T-cell (primary cell): Measurements from ENCODE around the gene JMJD8. TPM values are rescaled to one million over a fixed set of nuclear protein-coding genes. Genes with fewer than 3 reads are reported as not detected.
A peak's percentile ranks its signal among the peaks of the same experiment; 100 is the strongest.

Experiments used
- ATAC-seq, 4 experiments: fragments of 200-7000 bp in 3 of 4; fragments of 150-1000 bp in 1 of 4; cut with Tn5 transposase; replicated peaks in 1 of 4; 1 replicate in 3 of 4; 2 replicates in 1 of 4; pipeline ENCODE4 v1.10.0; 2021; ENCODE audit warnings: moderate library complexity in 3 of 4, mild to moderate bottlenecking in 2 of 4, moderate number of reproducible peaks in 1 of 4
- CTCF ChIA-PET, 2 donors: fragments of 300-600 bp; sonication (Branson Sonifier 250); formaldehyde crosslinking; loops; one replicate each; lab custom pipeline; 2022; ENCODE audit warnings: antibody characterized with exemption in 2 of 2; lab: Charles Lee
- POLR2A ChIA-PET, 2 donors: fragments of 300-600 bp; sonication (Branson Sonifier 250); formaldehyde crosslinking; loops; one replicate each; lab custom pipeline; 2022; ENCODE audit warnings: antibody characterized with exemption in 2 of 2; lab: Charles Lee
- DNase-seq, 35 experiments: peaks; one replicate each; pipeline versions ENCODE4 v3.0.0 to v3.0.0-alpha.2; 2013 to 2023
- H3K27ac ChIP-seq: one replicate; pipeline ENCODE4 v1.5.1; 2013; ENCODE audit warnings: low read length
- H3K27me3 ChIP-seq, 2 experiments: replicated peaks in 1 of 2; 1 replicate in 1 of 2; 2 replicates in 1 of 2; pipeline versions ENCODE4 v1.6.1 to v1.7.0; 2013; ENCODE audit warnings: low read length in 1 of 2, mixed read lengths in 1 of 2; ENCODE audit not compliant: control insufficient read depth in 2 of 2, insufficient read depth in 2 of 2; ENCODE audit errors: extremely low read depth in 1 of 2
- H3K36me3 ChIP-seq, 2 donors: 1 replicate in 1 of 2; 2 replicates in 1 of 2; pipeline versions ENCODE4 v1.6.1 to v1.7.0; 2013; ENCODE audit warnings: low read length in 1 of 2; ENCODE audit not compliant: control insufficient read depth in 2 of 2, insufficient read depth in 1 of 2; ENCODE audit errors: extremely low read depth in 1 of 2
- H3K4me1 ChIP-seq, 2 experiments: 1 replicate in 1 of 2; 2 replicates in 1 of 2; pipeline versions ENCODE4 v1.6.1 to v1.7.0; 2013; ENCODE audit warnings: low read length in 2 of 2, mixed read lengths in 1 of 2; ENCODE audit not compliant: insufficient read depth in 2 of 2, control insufficient read depth in 1 of 2; ENCODE audit errors: extremely low read depth in 1 of 2
- H3K4me3 ChIP-seq, 2 donors: 1 replicate in 1 of 2; 2 replicates in 1 of 2; pipeline versions ENCODE4 v1.5.1 to v1.7.0; 2013; ENCODE audit warnings: mild to moderate bottlenecking in 2 of 2, low read length in 1 of 2, moderate library complexity in 1 of 2; ENCODE audit not compliant: control insufficient read depth in 1 of 2; ENCODE audit errors: extremely low read depth in 1 of 2
- H3K9me3 ChIP-seq: 2 replicates; pipeline ENCODE4 v1.7.0; 2013
- H3K27ac Mint-ChIP-seq, 2 donors: one replicate each; pipeline ENCODE4 v1.8.0; 2020 to 2021; ENCODE audit warnings: mild to moderate bottlenecking in 2 of 2, mixed read lengths in 2 of 2
- H3K27me3 Mint-ChIP-seq, 2 donors: one replicate each; pipeline ENCODE4 v1.8.0; 2021 to 2022; ENCODE audit warnings: mixed read lengths in 2 of 2
- H3K36me3 Mint-ChIP-seq: one replicate; pipeline ENCODE4 v1.8.0; 2021; ENCODE audit warnings: mixed read lengths
- H3K4me1 Mint-ChIP-seq, 3 donors: one replicate each; pipeline ENCODE4 v1.8.0; 2020 to 2022; ENCODE audit warnings: mixed read lengths in 3 of 3, mild to moderate bottlenecking in 1 of 3
- H3K4me3 Mint-ChIP-seq, 3 donors: one replicate each; pipeline ENCODE4 v1.8.0; 2020 to 2022; ENCODE audit warnings: mild to moderate bottlenecking in 3 of 3, mixed read lengths in 3 of 3, moderate library complexity in 3 of 3
- H3K9me3 Mint-ChIP-seq, 3 donors: one replicate each; pipeline ENCODE4 v1.8.0; 2020 to 2022; ENCODE audit warnings: mixed read lengths in 3 of 3
- WGBS: methylation state at CpG from one replicate; pipeline ENCODE4 v1.1.5; 2013; ENCODE audit warnings: missing lambda C conversion rate; ENCODE audit not compliant: insufficient coverage; 5-methylcytosine and 5-hydroxymethylcytosine counted together
- total RNA-seq, 35 experiments: library from RNA in 6 of 35; stranded (reverse) in 6 of 35; fragments of 120-200 nt in 1 of 35; gene quantifications; one replicate each; pipeline versions ENCODE4 v1.2.1 to v1.2.4 and lab custom pipeline; 2013 to 2026

The JMJD8 gene
- 10 to 100 TPM; 27.3 to 54.4 (median 49.1) TPM for total RNA-seq
- 22.7 TPM for total RNA-seq (2013)
- total RNA-seq (lab: John Stamatoyannopoulos, UW), result 28.9 to 66.0 (median 42.1) reads per million in 29 experiments

GRCh38 chr16:684071-684794 lies at the start of gene JMJD8:
JMJD8 (minus strand) TSS chr16:684334; CDS start chr16:684319, 15 bp downstream.
- H3K36me3 Mint-ChIP-seq, result peaks cover 4% of the 10 kb centered on the region
- peak within 1 kb of the TSS; percentile 75 for H3K27ac ChIP-seq
- DNase-seq (peak; percentile 85 to 97 (median 91)), ATAC-seq (peak; percentile 60 to 76 (median 66))
- no peaks in the 10 kb centered on the region for H3K27me3 Mint-ChIP-seq
- peaks cover 3 to 67% of the 10 kb centered on the region in 2 experiments for H3K4me1 ChIP-seq
- peak within 1 kb of the TSS; percentile 62 for H3K4me3 ChIP-seq
- peak within 1 kb of the TSS; percentile 65 to 66 for H3K27ac Mint-ChIP-seq
- ChIA-PET POLR2A (no interaction called here), CTCF (no interaction called here)
- no peaks in the 10 kb centered on the region for H3K9me3 ChIP-seq
- H3K4me3 Mint-ChIP-seq, result peak within 1 kb of the TSS; percentile 69 to 79 (median 77)
- H3K36me3 ChIP-seq, result peaks cover 8 to 28% of the 10 kb centered on the region in 2 donors
- H3K4me1 Mint-ChIP-seq, result peaks cover 12 to 45% (median 41%) of the 10 kb centered on the region in 3 donors
- H3K27me3 ChIP-seq, result no peaks in the 10 kb centered on the region
- WGBS, result 3% methylated on average over 91 of the region's 91 CpGs
- no peaks in the 10 kb centered on the region for H3K9me3 Mint-ChIP-seq

GRCh38 chr16:733382-734207 lies 49.5 kb upstream of the JMJD8 start:
- H3K27me3 Mint-ChIP-seq, result no peaks in the 10 kb centered on the region
- DNase-seq, result peak in 7 of 35 experiments; percentile 34 to 61 (median 45)
- no peaks in the 10 kb centered on the region for H3K9me3 Mint-ChIP-seq

GRCh38 chr16:732936-733335 lies 48.8 kb upstream of the JMJD8 start:
- H3K27me3 ChIP-seq, result no peaks in the 10 kb centered on the region
- H3K36me3 Mint-ChIP-seq, result peaks cover 12% of the 10 kb centered on the region
- H3K4me1 Mint-ChIP-seq, result peaks cover 0 to 5% (median 3%) of the 10 kb centered on the region in 3 donors
- no peak overlapping the region for H3K4me3 ChIP-seq
- H3K4me1 ChIP-seq, result peaks cover 0 to 7% of the 10 kb centered on the region in 2 experiments
- CTCF ChIA-PET, result no interaction called here
- no peak overlapping the region for H3K27ac ChIP-seq
- DNase-seq, result no peak
- H3K27me3 Mint-ChIP-seq, result no peaks in the 10 kb centered on the region
- no peak overlapping the region for H3K27ac Mint-ChIP-seq
- H3K4me3 Mint-ChIP-seq, result no peak overlapping the region
- no peaks in the 10 kb centered on the region for H3K9me3 Mint-ChIP-seq
- no peak for ATAC-seq
- H3K9me3 ChIP-seq, result no peaks in the 10 kb centered on the region
- POLR2A ChIA-PET, result no interaction called here
- peaks cover 23 to 45% of the 10 kb centered on the region in 2 donors for H3K36me3 ChIP-seq
- WGBS, result 93% methylated on average over 12 of the region's 13 CpGs

More at GRCh38 chr16:733382-734207, 49.5 kb upstream of the JMJD8 start:
- H3K36me3 ChIP-seq, result peaks cover 23 to 47% of the 10 kb centered on the region in 2 donors
- H3K9me3 ChIP-seq, result no peaks in the 10 kb centered on the region
- H3K4me3 ChIP-seq, result no peak overlapping the region
- H3K4me3 Mint-ChIP-seq, result no peak overlapping the region
- 93% methylated on average over 30 of the region's 34 CpGs for WGBS
- POLR2A ChIA-PET, result no interaction called here
- H3K4me1 ChIP-seq, result peaks cover 0 to 4% of the 10 kb centered on the region in 2 experiments
- peak in 3 of 4 experiments; percentile 47 to 61 (median 49) for ATAC-seq
- peaks cover 12% of the 10 kb centered on the region for H3K36me3 Mint-ChIP-seq
- CTCF ChIA-PET, result no interaction called here
- peaks cover 0 to 6% (median 4%) of the 10 kb centered on the region in 3 donors for H3K4me1 Mint-ChIP-seq
- H3K27ac ChIP-seq, result no peak overlapping the region
- H3K27ac Mint-ChIP-seq, result no peak overlapping the region
- H3K27me3 ChIP-seq, result no peaks in the 10 kb centered on the region

GRCh38 chr16:732332-732731 lies 48.2 kb upstream of the JMJD8 start:
- Histone ChIP-seq H3K27ac (no peak overlapping the region), H3K4me3 (no peak overlapping the region), H3K27me3 (no peaks in the 10 kb centered on the region), H3K4me1 (peaks cover 0 to 12% of the 10 kb centered on the region in 2 experiments), H3K9me3 (no peaks in the 10 kb centered on the region), H3K36me3 (peaks cover 23 to 42% of the 10 kb centered on the region in 2 donors)
- ATAC-seq, result no peak
- WGBS, result 99% methylated on average over 10 of the region's 12 CpGs
- ChIA-PET CTCF (no interaction called here), POLR2A (no interaction called here)
- no peak overlapping the region for H3K27ac Mint-ChIP-seq
- H3K36me3 Mint-ChIP-seq, result peaks cover 9% of the 10 kb centered on the region
- H3K4me1 Mint-ChIP-seq, result peaks cover 0 to 2% (median 0%) of the 10 kb centered on the region in 3 donors
- no peak for DNase-seq
- no peaks in the 10 kb centered on the region for H3K9me3 Mint-ChIP-seq
- H3K4me3 Mint-ChIP-seq, result no peak overlapping the region
- no peaks in the 10 kb centered on the region for H3K27me3 Mint-ChIP-seq

- DNase-seq, result no peak
- ChIA-PET CTCF (interaction anchor here in 1 of 2 donors (0.5 to 0.9 kb wide), 2 partner anchors 11 to 18 kb away, joined by 3 to 4 read pairs; no protein-coding TSS in a partner anchor), POLR2A (no interaction called here)
- H3K9me3 Mint-ChIP-seq, result no peaks in the 10 kb centered on the region
- no peaks in the 10 kb centered on the region for H3K27me3 Mint-ChIP-seq
- H3K9me3 ChIP-seq, result no peaks in the 10 kb centered on the region
- H3K4me1 ChIP-seq, result peaks cover 0 to 24% of the 10 kb centered on the region in 2 experiments
- no peak overlapping the region for H3K4me3 Mint-ChIP-seq
- no peak for ATAC-seq
- peaks cover 14 to 30% of the 10 kb centered on the region in 2 donors for H3K36me3 ChIP-seq
- peaks cover 5% of the 10 kb centered on the region for H3K36me3 Mint-ChIP-seq
- H3K4me1 Mint-ChIP-seq, result peaks cover 0 to 5% (median 4%) of the 10 kb centered on the region in 3 donors
- H3K4me3 ChIP-seq, result no peak overlapping the region
- H3K27ac ChIP-seq, result no peak overlapping the region
- WGBS, result 86% methylated on average over 15 of the region's 22 CpGs
- H3K27me3 ChIP-seq, result peaks cover 0 to 3% of the 10 kb centered on the region in 2 experiments
- H3K27ac Mint-ChIP-seq, result no peak overlapping the region
These were observed 46.8 kb upstream of the JMJD8 start for GRCh38 chr16:730666-731509.
